HG03097 (cell line): ENCODE data around the gene FOXC1.

Source experiments
- ATAC-seq: cut with Tn5 transposase; IDR thresholded peaks from one replicate; pipeline ENCODE4 v1.9.1; 2021; ENCODE audit not compliant: unreplicated experiment, low FRiP score

The FOXC1 gene

DNA sequence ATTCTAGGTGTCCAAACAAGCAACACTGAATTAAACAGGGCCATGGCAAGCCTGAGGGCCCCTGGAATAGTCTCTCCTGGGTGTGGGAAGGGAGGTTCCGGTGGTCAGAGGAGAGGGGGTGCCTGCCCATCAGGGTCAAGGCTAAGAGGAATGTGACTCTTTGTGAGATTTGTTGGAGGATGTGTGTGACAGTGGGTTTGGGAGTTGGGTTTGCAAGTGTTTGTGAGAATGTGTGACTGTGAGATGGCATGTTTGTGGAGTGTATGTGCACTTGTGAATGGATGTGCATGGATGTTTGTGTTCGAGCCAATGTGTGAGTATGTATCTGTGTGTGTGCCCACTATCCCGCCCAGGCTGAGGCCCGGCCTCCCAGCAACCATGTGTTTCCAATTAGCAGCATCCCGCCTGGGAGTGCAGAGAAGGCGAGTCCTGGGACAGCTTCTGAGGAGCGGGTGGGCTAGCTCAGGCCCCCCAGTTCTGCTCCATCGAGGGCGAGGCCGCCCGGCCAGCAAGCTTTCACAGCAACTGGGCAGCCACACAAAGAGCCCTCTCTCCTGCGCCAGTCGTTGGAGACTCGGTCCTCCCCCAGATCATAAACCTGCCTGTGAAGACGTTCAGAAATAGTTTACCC is 12.6 kb downstream of the FOXC1 start:
- ATAC-seq: no peak

DNA sequence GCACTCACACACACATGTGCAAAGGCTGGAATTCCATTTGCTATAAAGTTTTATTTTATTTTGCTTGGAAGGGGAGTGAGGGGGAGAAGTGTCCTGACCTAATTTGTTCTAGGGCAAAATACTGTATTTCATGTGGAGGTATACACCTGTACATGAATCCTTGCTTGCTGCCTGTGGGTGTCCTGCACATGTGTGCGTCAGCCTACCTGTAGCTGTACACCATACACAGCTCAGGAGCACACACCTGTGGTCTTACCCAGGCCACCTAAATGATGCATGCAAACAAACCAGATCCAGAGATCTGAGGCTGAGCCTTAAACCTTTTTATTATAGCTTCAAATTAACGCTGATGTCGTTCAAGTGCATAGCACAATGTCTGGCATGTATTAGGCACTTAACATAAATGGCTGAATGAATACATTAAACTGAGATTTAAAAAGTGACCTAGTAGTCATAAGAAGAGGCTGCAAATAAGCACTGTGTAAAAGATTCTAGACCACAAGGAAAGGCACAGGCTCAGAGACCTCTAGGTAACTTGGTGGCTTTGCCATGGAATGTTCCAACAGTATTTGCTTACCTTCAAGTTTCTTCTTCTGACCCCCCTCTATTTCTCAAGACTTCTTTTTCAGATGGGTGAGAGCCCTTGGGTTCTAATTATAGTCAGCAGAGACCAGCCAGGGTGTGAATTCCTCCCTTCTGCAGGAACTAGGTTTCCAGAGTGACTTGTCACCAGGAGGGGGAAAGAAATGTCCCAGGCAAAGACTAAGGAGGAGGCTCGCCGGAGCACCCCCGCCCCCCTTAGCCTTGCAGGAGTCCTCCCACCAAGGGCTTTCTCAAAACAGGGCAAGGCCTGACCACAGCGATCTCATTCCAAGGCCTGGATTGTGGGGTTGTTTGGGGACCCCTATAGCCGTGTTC is 13.4 kb downstream of the FOXC1 start:
- no peak for ATAC-seq

DNA sequence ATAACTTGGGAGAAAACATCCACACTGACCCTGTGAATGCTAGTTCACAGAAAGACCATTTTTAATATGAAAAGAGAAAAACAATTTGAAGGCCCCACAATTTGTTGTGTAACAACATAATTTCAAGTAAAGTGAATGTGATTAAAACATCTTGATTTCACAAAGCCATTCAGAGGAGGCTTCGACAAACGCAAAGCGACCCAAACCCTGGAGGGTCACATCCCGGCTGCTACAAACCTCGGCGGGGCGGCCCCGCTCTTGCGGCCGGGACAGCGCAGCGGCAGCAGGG is 14.0 kb downstream of the FOXC1 start:
- ATAC-seq: no peak

DNA sequence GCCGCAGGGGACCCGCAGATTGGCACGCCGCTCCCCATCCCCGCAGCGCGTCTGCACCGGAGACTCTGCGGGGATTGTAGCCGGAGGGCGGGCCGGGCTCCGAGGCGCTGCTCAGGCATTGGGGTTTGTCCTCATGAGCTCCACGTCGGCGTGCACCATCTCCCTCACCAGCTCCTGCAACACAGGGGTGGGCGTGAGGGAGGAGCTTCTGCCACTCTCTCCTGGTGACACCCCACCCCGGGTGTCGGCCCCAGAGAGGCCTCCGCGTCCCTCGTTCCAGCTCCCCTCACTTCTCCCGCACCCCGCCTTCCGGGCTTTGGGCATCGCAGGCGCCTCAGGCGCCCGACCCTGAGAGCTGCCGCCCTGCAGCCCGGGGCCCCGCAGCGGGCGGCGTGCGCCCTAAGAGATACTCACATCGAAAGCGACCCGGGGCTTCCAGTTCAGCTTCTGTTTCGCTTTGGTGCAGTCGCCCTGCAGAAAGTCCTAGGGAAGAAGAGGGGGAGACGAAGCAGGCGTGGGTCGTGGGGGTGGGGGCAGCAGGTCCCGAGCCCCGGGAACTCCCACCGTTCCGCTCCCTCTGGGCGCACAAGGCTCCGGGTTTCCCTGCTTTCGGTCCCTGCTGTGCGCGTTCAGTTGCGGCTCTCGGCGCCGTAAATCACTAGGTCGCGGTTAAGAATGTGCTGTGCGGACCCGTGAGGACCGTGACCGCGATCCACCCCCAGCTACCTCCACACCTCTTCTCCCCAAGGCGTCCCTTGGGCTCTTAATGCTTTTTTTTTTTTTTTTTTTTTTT is 14.5 kb downstream of the FOXC1 start:
- ATAC-seq: no peak

DNA sequence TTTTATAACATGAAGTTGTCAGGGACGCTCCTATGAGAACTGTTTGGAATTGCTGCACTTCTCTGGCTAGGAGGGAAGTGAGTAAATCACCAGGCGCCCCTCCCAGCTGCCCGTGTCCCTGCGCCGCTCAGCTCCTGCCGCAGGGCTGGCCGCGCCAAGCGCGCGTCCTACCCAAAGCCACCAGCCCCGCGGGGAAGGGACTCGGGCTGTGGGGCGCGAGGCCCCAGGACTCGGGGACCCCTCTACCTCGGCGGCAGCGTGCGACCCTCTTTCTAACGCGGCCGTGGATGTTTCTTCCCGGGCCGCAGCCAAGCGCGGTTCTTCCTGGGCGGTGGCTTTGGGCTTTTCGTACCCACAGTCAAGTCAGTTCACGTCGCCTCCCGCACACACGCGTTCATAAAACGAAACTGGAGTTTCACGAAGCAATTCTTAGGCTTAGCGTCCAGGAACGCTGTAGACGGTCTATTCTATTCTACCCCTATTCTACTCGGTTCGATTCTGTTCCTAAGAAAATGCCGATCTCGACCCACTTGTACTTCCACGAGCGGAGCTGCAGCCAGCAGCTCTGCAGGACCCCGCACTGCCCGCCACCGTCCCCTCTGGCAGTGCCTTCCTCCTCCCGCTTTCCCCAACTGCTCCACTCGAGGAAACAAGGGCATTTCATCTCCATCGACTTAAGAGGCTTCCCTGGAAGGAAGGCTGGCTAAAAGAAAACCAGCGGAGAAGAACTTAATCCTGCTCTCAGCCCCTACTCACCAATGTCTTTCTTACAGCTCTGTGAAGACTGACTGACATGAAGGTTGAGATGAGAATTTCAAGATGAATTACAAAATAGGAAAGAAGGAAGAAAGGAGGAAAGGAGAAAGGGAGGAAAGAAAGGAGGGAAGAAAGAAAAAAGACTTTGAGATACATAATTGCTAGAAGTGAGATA is 15.4 kb downstream of the FOXC1 start:
- ATAC-seq: no peak

DNA sequence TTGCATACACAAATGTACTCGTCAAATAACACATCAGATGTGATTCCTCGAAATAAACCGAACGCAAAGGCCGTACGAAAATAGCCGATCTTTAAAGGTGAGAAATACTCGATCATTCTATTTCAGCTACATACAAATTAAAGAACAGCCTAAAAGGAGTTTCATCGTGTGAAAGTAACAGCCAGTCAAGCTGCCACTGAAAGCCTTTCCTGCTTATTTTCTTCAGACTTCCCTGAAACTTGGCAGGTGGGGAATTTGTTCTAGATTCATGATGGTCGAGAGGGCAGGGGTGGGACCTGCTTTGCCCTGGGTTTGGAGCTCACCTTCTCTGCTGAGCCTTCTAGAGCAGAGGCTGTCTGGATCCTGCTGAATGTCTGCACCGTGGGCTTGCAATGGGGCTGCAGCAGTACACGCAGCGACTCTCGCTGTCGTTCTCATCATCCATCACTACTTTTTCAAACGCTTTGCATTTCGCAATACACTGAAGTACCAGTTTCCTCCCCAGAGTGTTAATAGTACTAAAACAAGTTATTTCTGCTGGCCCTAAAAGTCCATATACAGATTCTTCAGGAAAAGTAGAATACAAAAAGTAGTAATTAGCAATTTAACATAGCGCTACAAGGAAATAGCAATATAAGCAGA is 16.2 kb downstream of the FOXC1 start:
- ATAC-seq: no peak

DNA sequence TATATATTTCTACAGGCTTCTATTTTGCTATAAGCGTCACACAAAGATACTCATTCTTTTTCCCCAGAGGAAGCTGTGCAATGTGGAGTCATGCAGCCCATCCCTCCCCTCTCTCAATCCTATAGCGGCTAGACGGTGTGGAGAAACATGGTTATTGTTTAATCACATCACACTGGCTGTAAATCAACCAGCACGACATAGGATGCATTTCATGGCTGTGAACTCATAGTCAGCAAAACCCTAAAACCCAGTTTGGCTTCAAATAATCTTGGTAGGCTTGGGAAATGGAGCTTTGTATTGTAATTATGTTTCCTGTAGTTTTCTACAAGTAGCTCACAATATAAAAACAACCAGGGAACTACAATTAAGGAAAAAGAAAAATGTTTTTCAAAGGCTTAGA is 16.8 kb downstream of the FOXC1 start:
- ATAC-seq: no peak

DNA sequence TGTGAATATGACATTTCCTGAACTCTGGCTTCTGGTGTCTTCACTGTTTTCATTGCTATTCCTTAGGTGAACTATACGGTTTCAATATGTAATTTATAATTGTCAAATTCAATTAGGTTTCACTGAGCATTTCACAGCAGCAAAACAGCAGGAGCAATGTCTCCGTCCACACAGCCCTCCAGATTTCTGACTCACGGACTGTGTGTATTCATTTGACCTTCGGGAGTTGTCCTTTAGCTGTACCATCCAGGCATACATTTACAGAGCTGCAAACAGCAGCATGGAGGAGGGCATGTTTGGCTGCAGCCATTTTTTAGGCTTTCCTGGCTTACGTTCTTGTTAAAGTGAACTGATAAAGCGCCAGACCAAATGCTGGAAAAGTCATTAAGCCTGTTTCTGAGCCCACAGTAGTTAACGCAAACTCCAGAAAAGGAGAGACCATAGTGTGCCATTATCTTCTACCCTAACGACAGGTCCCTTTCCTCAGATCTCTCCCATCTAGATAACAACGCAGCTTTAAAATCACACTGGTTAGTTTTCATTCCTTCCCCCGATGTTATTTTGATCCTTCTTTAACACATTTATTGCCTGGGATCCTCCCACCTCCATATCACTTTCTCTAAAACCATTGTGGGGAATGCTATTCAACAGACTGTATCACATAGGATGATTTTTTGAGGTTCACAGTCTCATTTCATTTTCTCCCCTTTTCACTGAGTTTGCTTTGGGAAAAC is 18.3 kb downstream of the FOXC1 start:
- ATAC-seq: no peak

DNA sequence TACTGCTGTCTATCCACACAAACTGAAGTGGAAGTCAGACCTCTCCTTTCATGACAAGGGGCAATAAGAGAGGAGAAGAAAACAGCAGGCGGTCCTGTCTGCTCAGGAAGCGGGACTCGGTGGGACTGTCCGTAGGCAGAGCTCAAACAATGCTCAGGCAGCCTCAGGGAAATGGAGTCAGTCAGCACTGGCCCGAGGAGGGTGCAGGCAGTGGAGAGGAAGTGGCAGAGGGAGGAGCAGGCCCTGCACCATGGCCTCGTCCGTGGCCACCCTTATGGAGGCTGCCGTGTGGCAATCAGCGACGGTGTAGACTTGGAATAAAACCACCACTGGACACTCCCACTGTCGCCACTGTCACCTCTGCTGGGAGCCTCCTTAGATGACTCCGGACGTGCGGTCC is 19.6 kb downstream of the FOXC1 start:
- no peak for ATAC-seq

DNA sequence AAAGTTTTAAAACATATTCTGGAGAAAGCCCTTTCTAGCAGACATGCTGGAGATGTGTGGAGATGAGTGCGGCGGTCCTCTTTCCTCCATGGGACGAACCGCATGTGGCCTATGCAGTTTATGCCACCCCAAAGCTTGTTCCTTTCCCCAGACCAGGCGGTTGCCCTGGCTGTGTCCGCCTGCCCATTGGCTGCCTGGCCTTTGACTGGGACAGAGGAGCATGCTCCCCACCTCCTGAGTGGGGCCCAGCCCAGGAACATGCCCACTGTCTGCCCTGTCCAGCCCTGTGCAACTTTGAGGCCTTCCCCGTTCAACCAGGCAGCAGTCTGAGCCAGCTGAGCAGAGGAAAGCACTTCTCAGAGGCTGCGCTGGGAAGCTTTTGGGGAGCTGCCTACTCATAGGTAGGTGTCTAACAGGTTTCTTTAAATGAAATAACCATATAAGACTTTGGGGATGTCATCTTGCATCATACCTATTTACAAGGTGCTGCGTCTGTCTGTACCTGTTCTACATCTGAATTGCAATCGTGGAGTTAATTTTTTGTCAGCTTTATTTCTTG is 20.6 kb downstream of the FOXC1 start:
- no peak for ATAC-seq

DNA sequence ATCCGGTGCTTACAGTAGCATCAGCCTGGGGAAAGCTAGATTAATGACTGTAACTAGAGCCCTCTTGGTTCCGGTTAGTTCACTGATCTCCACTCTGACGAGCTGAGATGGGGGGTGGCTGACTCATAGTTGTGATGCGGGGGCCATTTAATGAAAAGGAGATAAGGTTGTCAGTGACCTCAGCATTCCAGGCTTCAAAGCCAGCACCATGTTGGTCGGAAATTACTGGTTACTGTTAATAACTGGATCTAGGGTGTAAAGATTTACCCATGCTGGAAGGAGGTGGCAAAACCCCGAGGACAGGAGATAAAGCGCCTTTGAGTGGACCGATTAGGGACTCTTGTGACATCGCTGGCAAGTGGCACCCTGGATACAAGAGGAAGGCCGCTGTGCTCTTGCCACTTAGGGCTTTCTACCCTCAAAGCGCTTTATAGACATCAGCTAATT is 21.1 kb downstream of the FOXC1 start:
- ATAC-seq: no peak

DNA sequence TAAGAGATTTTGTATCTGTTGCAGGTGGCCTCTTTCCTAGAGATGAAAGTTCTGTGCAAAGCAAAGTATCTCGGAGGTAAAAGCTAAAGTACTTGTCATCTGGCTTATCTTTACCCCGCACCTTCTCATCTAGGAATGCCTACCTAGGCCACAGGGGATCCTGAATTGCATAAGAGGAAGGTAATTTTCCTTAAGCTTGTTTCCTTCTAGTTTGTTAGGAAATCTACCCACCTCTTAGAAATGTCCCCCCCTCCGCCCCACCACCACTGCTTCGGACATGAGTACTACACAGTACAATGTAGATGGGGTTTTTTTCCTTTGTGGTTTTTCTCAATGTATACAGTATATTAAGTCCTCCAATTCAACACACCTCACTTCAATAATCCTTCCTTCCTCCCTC is 21.5 kb downstream of the FOXC1 start:
- no peak for ATAC-seq

DNA sequence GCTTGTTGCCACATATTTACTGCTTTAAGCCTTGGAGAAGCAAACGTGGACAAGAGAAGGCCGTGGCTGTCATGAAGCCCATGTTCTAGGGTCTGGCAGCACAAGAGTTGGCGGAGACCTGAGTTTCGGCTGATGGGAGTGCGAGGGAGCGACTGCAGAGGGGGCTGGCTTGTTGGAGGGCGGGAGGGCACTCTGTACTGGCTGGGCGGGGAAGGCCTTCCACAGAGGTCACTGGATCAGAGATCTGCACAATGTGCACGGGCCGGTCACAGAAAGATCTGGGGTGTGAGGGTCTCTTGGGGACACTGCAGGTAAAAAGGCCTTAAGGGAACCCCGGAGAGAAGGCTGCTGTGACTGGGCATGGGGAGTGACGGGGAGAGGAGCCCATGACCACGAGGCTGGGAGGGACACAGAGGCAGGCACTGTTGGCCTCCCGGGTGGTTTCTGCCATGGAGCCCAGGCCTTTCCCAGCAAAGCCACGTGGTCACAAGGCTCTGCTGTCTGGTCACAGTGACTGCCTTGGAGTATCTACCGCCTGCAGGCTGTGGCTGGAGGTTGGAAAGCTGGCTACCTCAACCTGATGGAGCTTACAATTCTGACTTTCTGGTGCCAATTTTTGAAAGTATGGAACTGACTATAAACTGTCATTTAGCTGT is 23.8 kb downstream of the FOXC1 start:
- ATAC-seq: no peak

DNA sequence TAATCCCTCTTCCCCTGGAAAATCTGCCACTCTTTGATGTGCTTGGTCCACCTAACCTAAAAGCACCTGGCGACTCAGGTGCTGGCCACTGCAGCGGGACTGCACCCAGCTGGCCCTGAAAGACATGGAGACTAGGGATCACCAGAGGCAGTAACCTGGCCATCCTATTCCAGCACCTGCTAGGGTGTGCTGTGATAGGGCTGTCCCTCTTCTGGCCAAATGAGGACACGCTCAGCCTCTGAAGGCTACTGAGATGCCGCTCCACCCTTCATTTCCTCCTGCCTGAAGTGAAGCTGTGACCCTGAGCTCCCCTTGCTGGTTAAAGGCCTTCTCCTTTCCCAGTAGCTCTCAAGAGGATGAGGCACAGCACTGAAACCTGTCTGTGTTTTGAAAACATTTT is 24.4 kb downstream of the FOXC1 start:
- no peak for ATAC-seq

DNA sequence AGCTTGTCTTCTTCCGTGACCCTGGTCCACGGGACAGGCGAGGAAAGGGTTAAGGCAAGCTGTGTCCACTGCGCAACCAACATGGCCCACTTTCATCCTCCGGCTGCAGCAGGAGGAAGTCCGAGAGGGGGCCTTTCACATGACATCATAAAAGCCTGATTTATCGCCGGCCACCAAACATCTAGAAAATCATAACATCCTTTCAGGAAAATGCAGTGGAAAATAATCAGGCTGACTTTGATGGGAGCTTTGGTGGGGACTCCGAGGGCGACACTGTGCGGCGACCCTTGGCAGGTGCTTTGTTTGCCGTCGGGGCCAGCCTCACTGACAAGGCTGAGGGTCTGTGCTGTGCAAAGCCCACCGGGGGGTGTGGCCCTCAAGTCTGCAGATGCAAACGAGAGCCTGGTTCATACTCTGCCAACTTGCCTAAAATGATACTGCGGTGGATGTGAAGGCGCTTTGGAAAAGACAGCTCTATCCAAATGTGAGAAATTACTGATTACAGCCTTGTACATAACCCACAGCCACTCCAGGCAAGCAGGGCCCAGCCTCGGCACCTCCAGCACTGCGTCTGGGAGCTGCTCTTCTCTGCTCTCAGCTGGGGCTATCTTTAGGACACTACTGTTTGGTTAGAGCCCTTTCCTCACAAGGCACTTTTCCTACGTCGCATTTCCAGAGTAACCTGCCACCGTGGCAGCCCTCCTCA is 25.7 kb downstream of the FOXC1 start:
- no peak for ATAC-seq

DNA sequence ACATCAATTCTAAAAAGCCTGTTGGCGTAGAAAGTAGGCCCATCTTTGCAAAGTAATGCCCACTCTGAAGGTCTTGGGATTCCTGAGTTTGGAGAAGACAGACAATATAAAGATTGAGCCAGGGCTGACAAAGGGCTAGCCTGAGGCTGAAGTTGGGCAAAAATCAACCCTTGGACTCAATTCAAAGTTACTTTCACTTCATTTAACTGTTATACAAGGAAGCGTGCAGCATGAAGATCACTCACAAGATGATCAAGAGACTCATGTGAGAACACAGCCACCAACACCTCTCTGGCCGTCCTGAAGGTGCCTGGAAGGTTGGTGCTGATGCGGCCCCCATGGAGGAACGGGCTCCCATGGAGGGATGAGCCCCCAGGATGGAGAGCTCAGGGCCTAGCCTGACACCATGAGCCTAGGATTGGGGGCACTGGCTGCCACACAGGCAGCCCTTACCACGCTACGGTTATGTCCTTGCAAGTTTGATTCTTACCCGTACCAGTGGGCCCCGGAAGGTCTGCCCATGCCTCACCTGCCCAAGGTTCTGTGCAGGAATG is 26.6 kb downstream of the FOXC1 start:
- ATAC-seq: no peak

DNA sequence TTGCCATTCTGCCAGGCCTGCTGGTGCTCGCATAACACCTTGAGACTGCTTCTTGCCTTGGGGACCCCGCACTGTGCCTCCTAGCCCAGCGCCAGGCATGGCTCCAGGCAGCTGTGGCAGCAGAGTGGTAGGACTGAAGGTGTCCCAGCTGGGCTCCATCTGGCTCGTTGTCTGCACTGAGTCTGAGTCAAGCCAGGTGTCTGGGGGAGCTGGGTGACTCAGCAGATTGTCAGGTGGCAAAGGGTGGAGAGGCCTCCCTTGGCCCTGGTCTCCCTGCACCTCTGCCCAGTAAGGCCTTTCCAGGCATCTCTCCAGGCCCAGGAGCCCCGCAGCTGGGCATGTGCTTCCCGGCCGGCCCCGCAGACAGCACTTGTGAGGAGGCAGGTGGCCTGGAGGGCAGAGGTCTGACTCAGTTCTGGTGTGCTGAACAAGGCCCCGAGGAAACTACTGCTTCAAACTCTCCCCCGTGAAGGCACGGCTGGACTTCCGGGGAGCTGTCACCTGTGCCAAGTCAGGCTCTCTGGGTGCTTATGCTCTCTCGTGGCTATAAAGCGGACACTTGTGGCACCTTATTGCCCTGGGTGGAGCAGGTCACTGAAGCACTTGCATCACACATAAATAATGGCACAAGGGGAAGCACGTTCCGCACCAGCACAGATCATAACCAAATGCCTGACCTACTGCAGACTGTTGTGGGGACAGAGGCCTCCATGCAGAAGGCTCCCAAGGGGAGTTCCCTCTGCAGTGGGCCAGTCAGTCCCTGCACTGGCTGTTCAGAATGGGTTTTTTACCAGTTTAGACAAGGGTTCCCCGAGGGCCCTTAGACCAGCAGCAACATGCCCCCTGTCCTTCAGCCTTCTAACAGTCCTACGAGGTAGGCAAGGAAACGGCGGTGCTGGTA is 27.5 kb downstream of the FOXC1 start:
- no peak for ATAC-seq
